HEK293 (cell line): ENCODE data around the gene USP17L29.
"Not testable (repeated sequence)": the region's sequence is repeated elsewhere in the genome, so short reads cannot be mapped to it uniquely, and the experiment has no call there.

Source experiments
- CTCF ChIA-PET: fragments of 350-600 bp; formaldehyde crosslinking; extraction: SDS; loops from one replicate; lab custom pipeline; 2021; ENCODE audit warnings: antibody characterized with exemption; lab: Yijun Ruan, JAX
- POLR2A ChIA-PET: fragments of 300-600 bp; formaldehyde crosslinking; extraction: SDS; loops from one replicate; lab custom pipeline; 2020; ENCODE audit warnings: antibody characterized with exemption, inconsistent platforms; lab: Yijun Ruan, JAX
- H3K27ac ChIP-seq: fragments of 200-500 bp; sonication (Bioruptor generic); 2 replicates; pipeline ENCODE4 v1.5.1; 2014; ENCODE audit warnings: low read depth, low read length, control low read depth, inconsistent platforms; ENCODE audit errors: extremely low read depth
- H3K36me3 ChIP-seq, 2 experiments: fragments of 200-500 bp in 1 of 2; sonication (Bioruptor generic) in 1 of 2; 1 replicate in 1 of 2; 2 replicates in 1 of 2; pipeline ENCODE4 v1.5.1; 2014 to 2017; ENCODE audit warnings: inconsistent platforms in 2 of 2, low read length in 2 of 2; ENCODE audit not compliant: control insufficient read depth in 2 of 2, insufficient read depth in 1 of 2
- H3K4me1 ChIP-seq: fragments of 200-500 bp; sonication (Bioruptor generic); 2 replicates; pipeline ENCODE4 v1.5.1; 2014; ENCODE audit warnings: mild to moderate bottlenecking, low read length, inconsistent platforms; ENCODE audit not compliant: control insufficient read depth, insufficient read depth
- H3K4me3 ChIP-seq: 2 replicates; pipeline ENCODE4 v1.5.1; 2011; ENCODE audit warnings: low read depth, mild to moderate bottlenecking, control low read depth, low read length, moderate library complexity
- H3K9me3 ChIP-seq: fragments of 200-500 bp; sonication (Bioruptor generic); 2 replicates; pipeline ENCODE4 v1.5.1; 2014; ENCODE audit warnings: low read depth, low read length, inconsistent platforms; ENCODE audit not compliant: control insufficient read depth, insufficient read depth

Gene USP17L29

GRCh38 chr4:9353338-9353737, at the start of gene USP17L29:
USP17L29 (plus strand) TSS chr4:9353638; CDS start chr4:9353638, 0 bp downstream.
- POLR2A ChIA-PET, CTCF ChIA-PET: not testable (repeated sequence)

GRCh38 chr4:9324191-9324590, 29.2 kb upstream of the USP17L29 start:
- H3K36me3 ChIP-seq, CTCF ChIA-PET, H3K4me1 ChIP-seq, POLR2A ChIA-PET, H3K9me3 ChIP-seq, H3K27ac ChIP-seq, H3K4me3 ChIP-seq: not testable (repeated sequence)

More at GRCh38 chr4:9353338-9353737, at the start of gene USP17L29:
- H3K4me3 ChIP-seq, H3K9me3 ChIP-seq, H3K36me3 ChIP-seq, H3K27ac ChIP-seq, H3K4me1 ChIP-seq: not testable (repeated sequence)

GRCh38 chr4:9324865-9325264, 28.6 kb upstream of the USP17L29 start, which contains the start of gene USP17L24:
USP17L24 (plus strand) TSS chr4:9325165; CDS start chr4:9325165, 0 bp downstream.
- POLR2A ChIA-PET, H3K36me3 ChIP-seq, H3K4me1 ChIP-seq, H3K4me3 ChIP-seq, CTCF ChIA-PET, H3K27ac ChIP-seq, H3K9me3 ChIP-seq: not testable (repeated sequence)

GRCh38 chr4:9329611-9330010, 23.8 kb upstream of the USP17L29 start, which contains the start of gene USP17L25:
USP17L25 (plus strand) TSS chr4:9329911; CDS start chr4:9329911, 0 bp downstream.
- H3K4me1 ChIP-seq, CTCF ChIA-PET, H3K4me3 ChIP-seq, H3K9me3 ChIP-seq, POLR2A ChIA-PET, H3K36me3 ChIP-seq, H3K27ac ChIP-seq: not testable (repeated sequence)

GRCh38 chr4:9334358-9334757, 19.1 kb upstream of the USP17L29 start, which contains the start of gene USP17L26:
USP17L26 (plus strand) TSS chr4:9334658; CDS start chr4:9334658, 0 bp downstream.
- H3K4me1 ChIP-seq, CTCF ChIA-PET, POLR2A ChIA-PET, H3K9me3 ChIP-seq, H3K4me3 ChIP-seq, H3K27ac ChIP-seq, H3K36me3 ChIP-seq: not testable (repeated sequence)

GRCh38 chr4:9339103-9339502, 14.3 kb upstream of the USP17L29 start, which contains the start of gene USP17L5:
USP17L5 (plus strand) TSS chr4:9339403; CDS start chr4:9339403, 0 bp downstream.
- H3K9me3 ChIP-seq, H3K4me1 ChIP-seq, H3K27ac ChIP-seq, CTCF ChIA-PET, H3K4me3 ChIP-seq, POLR2A ChIA-PET, H3K36me3 ChIP-seq: not testable (repeated sequence)

GRCh38 chr4:9343848-9344247, 9.6 kb upstream of the USP17L29 start, which contains the start of gene USP17L27:
USP17L27 (plus strand) TSS chr4:9344148; CDS start chr4:9344148, 0 bp downstream.
- H3K4me1 ChIP-seq, POLR2A ChIA-PET, H3K27ac ChIP-seq, H3K4me3 ChIP-seq, H3K36me3 ChIP-seq, H3K9me3 ChIP-seq, CTCF ChIA-PET: not testable (repeated sequence)

- H3K36me3 ChIP-seq, H3K4me1 ChIP-seq, H3K4me3 ChIP-seq, CTCF ChIA-PET, H3K27ac ChIP-seq, H3K9me3 ChIP-seq, POLR2A ChIA-PET: not testable (repeated sequence)
Measured at GRCh38 chr4:9348593-9348992, 4.8 kb upstream of the USP17L29 start, which contains the start of gene USP17L28. USP17L28 (plus strand) TSS chr4:9348893; CDS start chr4:9348893, 0 bp downstream.

- CTCF ChIA-PET, POLR2A ChIA-PET, H3K27ac ChIP-seq: not testable (repeated sequence)
Measured at GRCh38 chr4:9350866-9351265, 2.6 kb upstream of the USP17L29 start.

GRCh38 chr4:9362829-9363228, 9.4 kb downstream of the USP17L29 start, which contains the start of gene USP17L30:
USP17L30 (plus strand) TSS chr4:9363129; CDS start chr4:9363129, 0 bp downstream.
- H3K36me3 ChIP-seq, H3K9me3 ChIP-seq, POLR2A ChIA-PET, H3K4me3 ChIP-seq, H3K27ac ChIP-seq, CTCF ChIA-PET, H3K4me1 ChIP-seq: not testable (repeated sequence)

More at GRCh38 chr4:9350866-9351265, 2.6 kb upstream of the USP17L29 start:
- H3K9me3 ChIP-seq, H3K36me3 ChIP-seq, H3K4me1 ChIP-seq, H3K4me3 ChIP-seq: not testable (repeated sequence)

- H3K4me1 ChIP-seq, H3K4me3 ChIP-seq, CTCF ChIA-PET, H3K36me3 ChIP-seq, POLR2A ChIA-PET, H3K27ac ChIP-seq, H3K9me3 ChIP-seq: not testable (repeated sequence)
Measured at GRCh38 chr4:9379881-9380280, 26.4 kb downstream of the USP17L29 start.
